ENCODE results near the gene USP20.

USP20 gene

GRCh38 chr9:129900263-129901027 lies 65.2 kb downstream of the USP20 start:
- Histone ChIP-seq H3K27me3 (replicated peaks; ENCODE audit: control insufficient read depth, insufficient read depth, low read length) (no peaks in the 10 kb centered on the region), H3K4me3 (ENCODE audit: low read length) (no peak overlapping the region), H3K36me3 (ENCODE audit: control insufficient read depth, insufficient read depth, low read length, severe bottlenecking) (peaks cover 45% of the 10 kb centered on the region)

GRCh38 chr9:129901993-129902739 lies 66.9 kb downstream of the USP20 start:
- no peak for DNase-seq (ENCODE audit: low read depth)
- no peak overlapping the region for H3K9ac ChIP-seq (ENCODE audit: low read length)
- no peaks in the 10 kb centered on the region for H3K4me1 ChIP-seq (ENCODE audit: control insufficient read depth, insufficient read depth, low read length)
- no peaks in the 10 kb centered on the region for H3K9me3 ChIP-seq (ENCODE audit: control insufficient read depth, low read length)
- H3K4me3 ChIP-seq (ENCODE audit: low read length) = no peak overlapping the region
- peaks cover 40% of the 10 kb centered on the region for H3K36me3 ChIP-seq (ENCODE audit: control insufficient read depth, insufficient read depth, low read length, severe bottlenecking)
- H3K27me3 ChIP-seq (replicated peaks; ENCODE audit: control insufficient read depth, insufficient read depth, low read length) = no peaks in the 10 kb centered on the region

More at GRCh38 chr9:129900263-129901027, 65.2 kb downstream of the USP20 start:
- no peak for DNase-seq (ENCODE audit: low read depth)
- Histone ChIP-seq H3K9me3 (ENCODE audit: control insufficient read depth, low read length) (no peaks in the 10 kb centered on the region), H3K4me1 (ENCODE audit: control insufficient read depth, insufficient read depth, low read length) (no peaks in the 10 kb centered on the region), H3K9ac (ENCODE audit: low read length) (no peak overlapping the region)

- Histone ChIP-seq H3K4me3 (ENCODE audit: low read length) (no peak overlapping the region), H3K36me3 (ENCODE audit: control insufficient read depth, insufficient read depth, low read length, severe bottlenecking) (peaks cover 43% of the 10 kb centered on the region), H3K9me3 (ENCODE audit: control insufficient read depth, low read length) (no peaks in the 10 kb centered on the region), H3K27me3 (replicated peaks; ENCODE audit: control insufficient read depth, insufficient read depth, low read length) (no peaks in the 10 kb centered on the region), H3K9ac (ENCODE audit: low read length) (no peak overlapping the region), H3K4me1 (ENCODE audit: control insufficient read depth, insufficient read depth, low read length) (no peaks in the 10 kb centered on the region)
- no peak for DNase-seq (ENCODE audit: low read depth)
Observed at GRCh38 chr9:129902740-129903134, 67.5 kb downstream of the USP20 start.

- no peaks in the 10 kb centered on the region for H3K27me3 ChIP-seq (replicated peaks; ENCODE audit: control insufficient read depth, insufficient read depth, low read length)
- no peaks in the 10 kb centered on the region for H3K9me3 ChIP-seq (ENCODE audit: control insufficient read depth, low read length)
- H3K4me3 ChIP-seq (ENCODE audit: low read length) = no peak overlapping the region
- peaks cover 2% of the 10 kb centered on the region for H3K4me1 ChIP-seq (ENCODE audit: control insufficient read depth, insufficient read depth, low read length)
- H3K36me3 ChIP-seq (ENCODE audit: control insufficient read depth, insufficient read depth, low read length, severe bottlenecking) = peaks cover 40% of the 10 kb centered on the region
- no peak for DNase-seq (ENCODE audit: low read depth)
- H3K9ac ChIP-seq (ENCODE audit: low read length) = no peak overlapping the region
Observed at GRCh38 chr9:129904734-129905133, 69.5 kb downstream of the USP20 start.

- Histone ChIP-seq H3K36me3 (ENCODE audit: control insufficient read depth, insufficient read depth, low read length, severe bottlenecking) (peaks cover 28% of the 10 kb centered on the region), H3K4me3 (ENCODE audit: low read length) (no peak overlapping the region), H3K27me3 (replicated peaks; ENCODE audit: control insufficient read depth, insufficient read depth, low read length) (no peaks in the 10 kb centered on the region), H3K9me3 (ENCODE audit: control insufficient read depth, low read length) (no peaks in the 10 kb centered on the region), H3K4me1 (ENCODE audit: control insufficient read depth, insufficient read depth, low read length) (peaks cover 15% of the 10 kb centered on the region), H3K9ac (ENCODE audit: low read length) (no peak overlapping the region)
- no peak for DNase-seq (ENCODE audit: low read depth)
Observed at GRCh38 chr9:129906298-129906697, 71.0 kb downstream of the USP20 start.

- Histone ChIP-seq H3K4me1 (ENCODE audit: control insufficient read depth, insufficient read depth, low read length) (peaks cover 16% of the 10 kb centered on the region), H3K4me3 (ENCODE audit: low read length) (no peak overlapping the region), H3K9ac (ENCODE audit: low read length) (no peak overlapping the region), H3K27me3 (replicated peaks; ENCODE audit: control insufficient read depth, insufficient read depth, low read length) (no peaks in the 10 kb centered on the region), H3K36me3 (ENCODE audit: control insufficient read depth, insufficient read depth, low read length, severe bottlenecking) (peaks cover 20% of the 10 kb centered on the region), H3K9me3 (ENCODE audit: control insufficient read depth, low read length) (no peaks in the 10 kb centered on the region)
- DNase-seq (ENCODE audit: low read depth) = no peak
Observed at GRCh38 chr9:129907201-129907600, 71.9 kb downstream of the USP20 start.

- H3K27me3 ChIP-seq (replicated peaks; ENCODE audit: control insufficient read depth, insufficient read depth, low read length) = no peaks in the 10 kb centered on the region
- H3K4me1 ChIP-seq (ENCODE audit: control insufficient read depth, insufficient read depth, low read length) = peaks cover 16% of the 10 kb centered on the region
- DNase-seq (ENCODE audit: low read depth) = no peak
- no peaks in the 10 kb centered on the region for H3K9me3 ChIP-seq (ENCODE audit: control insufficient read depth, low read length)
- H3K4me3 ChIP-seq (ENCODE audit: low read length) = no peak overlapping the region
- H3K36me3 ChIP-seq (ENCODE audit: control insufficient read depth, insufficient read depth, low read length, severe bottlenecking) = peaks cover 13% of the 10 kb centered on the region
- no peak overlapping the region for H3K9ac ChIP-seq (ENCODE audit: low read length)
Observed at GRCh38 chr9:129908906-129909305, 73.6 kb downstream of the USP20 start.

GRCh38 chr9:129909851-129910250 lies 74.6 kb downstream of the USP20 start:
- Histone ChIP-seq H3K4me1 (ENCODE audit: control insufficient read depth, insufficient read depth, low read length) (peaks cover 16% of the 10 kb centered on the region), H3K9ac (ENCODE audit: low read length) (peak overlapping the region; percentile 29), H3K27me3 (replicated peaks; ENCODE audit: control insufficient read depth, insufficient read depth, low read length) (no peaks in the 10 kb centered on the region), H3K36me3 (ENCODE audit: control insufficient read depth, insufficient read depth, low read length, severe bottlenecking) (peaks cover 13% of the 10 kb centered on the region), H3K9me3 (ENCODE audit: control insufficient read depth, low read length) (no peaks in the 10 kb centered on the region), H3K4me3 (ENCODE audit: low read length) (no peak overlapping the region)
- DNase-seq (ENCODE audit: low read depth) = no peak

- DNase-seq (ENCODE audit: low read depth) = peak; percentile 96
- H3K9me3 ChIP-seq (ENCODE audit: control insufficient read depth, low read length) = no peaks in the 10 kb centered on the region
- H3K27me3 ChIP-seq (replicated peaks; ENCODE audit: control insufficient read depth, insufficient read depth, low read length) = no peaks in the 10 kb centered on the region
- no peak overlapping the region for H3K4me3 ChIP-seq (ENCODE audit: low read length)
- peaks cover 16% of the 10 kb centered on the region for H3K4me1 ChIP-seq (ENCODE audit: control insufficient read depth, insufficient read depth, low read length)
- H3K36me3 ChIP-seq (ENCODE audit: control insufficient read depth, insufficient read depth, low read length, severe bottlenecking) = peaks cover 13% of the 10 kb centered on the region
- H3K9ac ChIP-seq (ENCODE audit: low read length) = no peak overlapping the region
Observed at GRCh38 chr9:129910628-129911567, 75.6 kb downstream of the USP20 start.

- H3K4me3 ChIP-seq (ENCODE audit: low read length) = no peak overlapping the region
- peaks cover 16% of the 10 kb centered on the region for H3K4me1 ChIP-seq (ENCODE audit: control insufficient read depth, insufficient read depth, low read length)
- DNase-seq (ENCODE audit: low read depth) = no peak
- no peaks in the 10 kb centered on the region for H3K27me3 ChIP-seq (replicated peaks; ENCODE audit: control insufficient read depth, insufficient read depth, low read length)
- H3K9ac ChIP-seq (ENCODE audit: low read length) = no peak overlapping the region
- H3K36me3 ChIP-seq (ENCODE audit: control insufficient read depth, insufficient read depth, low read length, severe bottlenecking) = peaks cover 11% of the 10 kb centered on the region
- H3K9me3 ChIP-seq (ENCODE audit: control insufficient read depth, low read length) = no peaks in the 10 kb centered on the region
Observed at GRCh38 chr9:129914051-129914450, 78.8 kb downstream of the USP20 start.

GRCh38 chr9:129916707-129917106 lies 81.4 kb downstream of the USP20 start:
- Histone ChIP-seq H3K4me3 (ENCODE audit: low read length) (no peak overlapping the region), H3K9me3 (ENCODE audit: control insufficient read depth, low read length) (no peaks in the 10 kb centered on the region), H3K36me3 (ENCODE audit: control insufficient read depth, insufficient read depth, low read length, severe bottlenecking) (peaks cover 15% of the 10 kb centered on the region), H3K4me1 (ENCODE audit: control insufficient read depth, insufficient read depth, low read length) (no peaks in the 10 kb centered on the region), H3K9ac (ENCODE audit: low read length) (no peak overlapping the region), H3K27me3 (replicated peaks; ENCODE audit: control insufficient read depth, insufficient read depth, low read length) (no peaks in the 10 kb centered on the region)
- DNase-seq (ENCODE audit: low read depth) = no peak
